H9 (cell line): Measurements from ENCODE around the gene EXOC1L. TPM values are rescaled to one million over a fixed set of nuclear protein-coding genes. Genes with fewer than 3 reads are reported as not detected.

ENCODE experiments used
- DNase-seq: peaks from one replicate; pipeline ENCODE4 v3.0.0-alpha.2; 2017
- H2AFZ ChIP-seq: one replicate; pipeline ENCODE4 v1.6.1; 2013; ENCODE audit warnings: mild to moderate bottlenecking, low read length, control low read depth, moderate library complexity
- H2AK5ac ChIP-seq: 2 replicates; pipeline ENCODE4 v1.6.1; 2013; ENCODE audit warnings: low read length, control low read depth, mixed read lengths; ENCODE audit not compliant: insufficient read length
- H2BK120ac ChIP-seq: one replicate; pipeline ENCODE4 v1.6.1; 2013; ENCODE audit warnings: low read depth, mild to moderate bottlenecking, low read length, control low read depth, inconsistent platforms; ENCODE audit not compliant: poor library complexity, severe bottlenecking
- H2BK12ac ChIP-seq: 2 replicates; pipeline ENCODE4 v1.6.1; 2013; ENCODE audit warnings: low read length, control low read depth, mixed read lengths, low read depth; ENCODE audit not compliant: insufficient read length
- H2BK15ac ChIP-seq: 2 replicates; pipeline ENCODE4 v1.6.1; 2013; ENCODE audit warnings: low read depth, low read length, control low read depth
- H2BK20ac ChIP-seq: one replicate; pipeline ENCODE4 v1.6.1; 2013; ENCODE audit warnings: low read depth, mild to moderate bottlenecking, low read length, control low read depth, inconsistent platforms; ENCODE audit not compliant: poor library complexity, severe bottlenecking
- H2BK5ac ChIP-seq: 2 replicates; pipeline ENCODE4 v1.6.1; 2013; ENCODE audit warnings: low read length, control low read depth, mixed read lengths; ENCODE audit not compliant: insufficient read length
- H3K14ac ChIP-seq: 2 replicates; pipeline ENCODE4 v1.6.1; 2013; ENCODE audit warnings: low read length, control low read depth; ENCODE audit not compliant: insufficient read depth
- H3K18ac ChIP-seq: 2 replicates; pipeline ENCODE4 v1.6.1; 2013; ENCODE audit warnings: low read depth, mild to moderate bottlenecking, mixed read lengths, low read length, control low read depth; ENCODE audit not compliant: insufficient read length
- H3K23ac ChIP-seq: 2 replicates; pipeline ENCODE4 v1.6.1; 2013; ENCODE audit warnings: low read length, control low read depth, mixed read lengths, low read depth; ENCODE audit not compliant: insufficient read length
- H3K23me2 ChIP-seq: 2 replicates; pipeline ENCODE4 v1.6.1; 2013; ENCODE audit warnings: low read depth, mild to moderate bottlenecking, mixed read lengths, low read length, control low read depth; ENCODE audit not compliant: insufficient read length, poor library complexity, severe bottlenecking
- H3K27ac ChIP-seq: 2 replicates; pipeline ENCODE4 v1.5.1; 2013; ENCODE audit warnings: low read length, control low read depth, mixed read lengths, low read depth; ENCODE audit not compliant: insufficient read length
- H3K27me3 ChIP-seq: 2 replicates; pipeline ENCODE4 v1.6.1; 2013; ENCODE audit warnings: low read length, control low read depth, inconsistent platforms; ENCODE audit not compliant: insufficient read depth
- H3K4ac ChIP-seq: 2 replicates; pipeline ENCODE4 v1.6.1; 2013; ENCODE audit warnings: low read depth, mild to moderate bottlenecking, control low read depth, inconsistent platforms, low read length, moderate library complexity
- H3K4me1 ChIP-seq: 2 replicates; pipeline ENCODE4 v1.6.1; 2013; ENCODE audit warnings: low read length, control low read depth, inconsistent platforms; ENCODE audit not compliant: insufficient read depth
- H3K4me2 ChIP-seq: 2 replicates; pipeline ENCODE4 v1.6.1; 2013; ENCODE audit warnings: low read length, control low read depth, mixed read lengths; ENCODE audit not compliant: insufficient read length, insufficient read depth
- H3K56ac ChIP-seq: 2 replicates; pipeline ENCODE4 v1.6.1; 2013; ENCODE audit warnings: low read depth, mild to moderate bottlenecking, mixed read lengths, low read length, control low read depth; ENCODE audit not compliant: insufficient read length
- H3K79me1 ChIP-seq: 2 replicates; pipeline ENCODE4 v1.6.1; 2013; ENCODE audit warnings: low read depth, mild to moderate bottlenecking, moderate library complexity, low read length, control low read depth, inconsistent platforms; ENCODE audit not compliant: insufficient read depth, poor library complexity, severe bottlenecking
- H3K79me2 ChIP-seq: 2 replicates; pipeline ENCODE4 v1.6.1; 2013; ENCODE audit warnings: low read length, control low read depth, inconsistent platforms; ENCODE audit not compliant: insufficient read depth
- H3K9ac ChIP-seq: 2 replicates; pipeline ENCODE4 v1.6.1; 2013; ENCODE audit warnings: low read length, control low read depth, mixed read lengths; ENCODE audit not compliant: insufficient read length; ENCODE audit errors: extremely low read depth
- H3K9me3 ChIP-seq: one replicate; pipeline ENCODE4 v1.6.1; 2013; ENCODE audit warnings: low read depth, low read length, inconsistent platforms; ENCODE audit not compliant: control insufficient read depth
- H3T11ph ChIP-seq: one replicate; pipeline ENCODE4 v1.6.1; 2013; ENCODE audit warnings: mild to moderate bottlenecking, low read length, control low read depth, inconsistent platforms
- H4K20me1 ChIP-seq: one replicate; pipeline ENCODE4 v1.6.1; 2013; ENCODE audit not compliant: control insufficient read depth, insufficient read length, insufficient read depth
- H4K5ac ChIP-seq: 2 replicates; pipeline ENCODE4 v1.6.1; 2013; ENCODE audit warnings: low read depth, mild to moderate bottlenecking, mixed read lengths, low read length, control low read depth; ENCODE audit not compliant: insufficient read length
- H4K8ac ChIP-seq: replicated peaks from 2 replicates; pipeline ENCODE4 v1.6.1; 2013; ENCODE audit warnings: low read length, control low read depth, mixed read lengths, low read depth; ENCODE audit not compliant: insufficient read length
- H4K91ac ChIP-seq: 2 replicates; pipeline ENCODE4 v1.6.1; 2013; ENCODE audit warnings: low read depth, mild to moderate bottlenecking, moderate library complexity, mixed read lengths, low read length, control low read depth; ENCODE audit not compliant: insufficient read length
- H3K27ac Mint-ChIP-seq, 3 experiments: 2 replicates in 2 of 3; 3 replicates in 1 of 3; pipeline ENCODE4 v1.8.0; 2020 to 2021; ENCODE audit warnings: mixed read lengths in 3 of 3, mild to moderate bottlenecking in 1 of 3, moderate library complexity in 1 of 3
- H3K27me3 Mint-ChIP-seq: 2 replicates; pipeline ENCODE4 v1.8.0; 2021; ENCODE audit warnings: low read depth, mild to moderate bottlenecking, moderate library complexity, mixed read lengths
- H3K36me3 Mint-ChIP-seq, 3 experiments: 2 replicates in 2 of 3; 3 replicates in 1 of 3; pipeline ENCODE4 v1.8.0; 2020 to 2021; ENCODE audit warnings: low read depth in 3 of 3, mixed read lengths in 3 of 3; ENCODE audit not compliant: insufficient read depth in 1 of 3
- H3K4me1 Mint-ChIP-seq, 2 experiments: 2 replicates each; pipeline ENCODE4 v1.8.0; 2020; ENCODE audit warnings: mixed read lengths in 2 of 2
- H3K4me3 Mint-ChIP-seq, 2 experiments: 2 replicates in 1 of 2; 3 replicates in 1 of 2; pipeline ENCODE4 v1.8.0; 2020 to 2021; ENCODE audit warnings: mild to moderate bottlenecking in 2 of 2, mixed read lengths in 2 of 2, moderate library complexity in 1 of 2
- H3K9me3 Mint-ChIP-seq, 2 experiments: 2 replicates in 1 of 2; 3 replicates in 1 of 2; pipeline ENCODE4 v1.8.0; 2020; ENCODE audit warnings: mild to moderate bottlenecking in 2 of 2, mixed read lengths in 2 of 2, moderate library complexity in 1 of 2
- CTCF ChIP-seq: fragments of 200-600 bp; sonication (generic); conservative IDR thresholded peaks from 3 replicates; pipeline ENCODE4 v1.8.0; 2021; ENCODE audit warnings: antibody characterized with exemption, mild to moderate bottlenecking
- WGBS: extraction: QIAGEN DNeasy Blood & Tissue Kit; methylation state at CpG from one replicate; pipeline ENCODE4 v1.1.7; 2013; ENCODE audit warnings: missing lambda C conversion rate, low lambda C conversion rate, mixed read lengths; ENCODE audit not compliant: insufficient read length; ENCODE audit errors: extremely low coverage; 5-methylcytosine and 5-hydroxymethylcytosine counted together
- total RNA-seq: library from RNA; stranded (reverse); gene quantifications from 2 replicates; pipeline ENCODE4 v1.2.1, GENCODE V29; 2021

Gene EXOC1L
- total RNA-seq, 1 experiment from 2014 or later = not detected

GRCh38 chr4:55884851-55885219 is 65.2 kb downstream of the EXOC1L start:
- Mint-ChIP-seq H3K4me3 (no peak overlapping the region), H3K36me3 (peaks cover 14 to 23% (median 20%) of the 10 kb centered on the region in 3 experiments), H3K4me1 (peaks cover 5 to 6% of the 10 kb centered on the region in 2 experiments; a peak in 3 of 4 replicates), H3K27ac (no peak overlapping the region), H3K9me3 (peaks cover 0 to 2% of the 10 kb centered on the region in 2 experiments; a peak in 3 of 5 replicates), H3K27me3 (no peaks in the 10 kb centered on the region; the same call in 1 of the 2 replicates)
- no peak for TF ChIP-seq CTCF
- H3K14ac ChIP-seq = no peak overlapping the region
- no peak overlapping the region for H3K4ac ChIP-seq
- no peaks in the 10 kb centered on the region for H3K79me2 ChIP-seq
- H2AK5ac ChIP-seq = no peak overlapping the region
- no peak overlapping the region for H3K27ac ChIP-seq
- H3K9me3 ChIP-seq = no peaks in the 10 kb centered on the region
- no peak overlapping the region for H2BK20ac ChIP-seq
- H4K91ac ChIP-seq = no peak overlapping the region
- H2BK5ac ChIP-seq = no peak overlapping the region
- no peak overlapping the region for H2BK15ac ChIP-seq
- no peak overlapping the region for H4K8ac ChIP-seq
- H3K18ac ChIP-seq = no peak overlapping the region
- no peak overlapping the region for H3K23ac ChIP-seq
- H2BK120ac ChIP-seq = no peak overlapping the region
- H3K4me2 ChIP-seq = no peak overlapping the region
- DNase-seq = no peak
- H3K79me1 ChIP-seq = no peaks in the 10 kb centered on the region
- H4K20me1 ChIP-seq = no peaks in the 10 kb centered on the region
- H3K56ac ChIP-seq = no peak overlapping the region
- no peak overlapping the region for H3T11ph ChIP-seq
- H2AFZ ChIP-seq = no peak overlapping the region
- no peak overlapping the region for H4K5ac ChIP-seq
- no CpG with 5 or more reads among the region's 1 CpG for WGBS
- H2BK12ac ChIP-seq = no peak overlapping the region
- no peaks in the 10 kb centered on the region for H3K27me3 ChIP-seq
- H3K9ac ChIP-seq = no peak overlapping the region
- no peaks in the 10 kb centered on the region for H3K4me1 ChIP-seq
- peaks cover 2% of the 10 kb centered on the region for H3K23me2 ChIP-seq

Other genes starting within 250 kb of the EXOC1L start
- not detected in 2 replicates for gene PDCL2, start 227.5 kb upstream of the EXOC1L start, total RNA-seq
- gene NMU, start 183.5 kb upstream of the EXOC1L start, total RNA-seq = 9.8 and 12.9 TPM in 2 replicates
- 17.5 and 21.2 TPM in 2 replicates for gene EXOC1, start 33.9 kb downstream of the EXOC1L start, total RNA-seq
- 12.6 and 13.9 TPM in 2 replicates for gene CEP135, start 129.2 kb downstream of the EXOC1L start, total RNA-seq